GM18858 (cell line): Measurements from ENCODE around the gene GRK6.

Experiments
- ATAC-seq: cut with Tn5 transposase; IDR thresholded peaks from one replicate; pipeline ENCODE4 v1.9.1; 2021; ENCODE audit not compliant: unreplicated experiment

Gene GRK6

DNA sequence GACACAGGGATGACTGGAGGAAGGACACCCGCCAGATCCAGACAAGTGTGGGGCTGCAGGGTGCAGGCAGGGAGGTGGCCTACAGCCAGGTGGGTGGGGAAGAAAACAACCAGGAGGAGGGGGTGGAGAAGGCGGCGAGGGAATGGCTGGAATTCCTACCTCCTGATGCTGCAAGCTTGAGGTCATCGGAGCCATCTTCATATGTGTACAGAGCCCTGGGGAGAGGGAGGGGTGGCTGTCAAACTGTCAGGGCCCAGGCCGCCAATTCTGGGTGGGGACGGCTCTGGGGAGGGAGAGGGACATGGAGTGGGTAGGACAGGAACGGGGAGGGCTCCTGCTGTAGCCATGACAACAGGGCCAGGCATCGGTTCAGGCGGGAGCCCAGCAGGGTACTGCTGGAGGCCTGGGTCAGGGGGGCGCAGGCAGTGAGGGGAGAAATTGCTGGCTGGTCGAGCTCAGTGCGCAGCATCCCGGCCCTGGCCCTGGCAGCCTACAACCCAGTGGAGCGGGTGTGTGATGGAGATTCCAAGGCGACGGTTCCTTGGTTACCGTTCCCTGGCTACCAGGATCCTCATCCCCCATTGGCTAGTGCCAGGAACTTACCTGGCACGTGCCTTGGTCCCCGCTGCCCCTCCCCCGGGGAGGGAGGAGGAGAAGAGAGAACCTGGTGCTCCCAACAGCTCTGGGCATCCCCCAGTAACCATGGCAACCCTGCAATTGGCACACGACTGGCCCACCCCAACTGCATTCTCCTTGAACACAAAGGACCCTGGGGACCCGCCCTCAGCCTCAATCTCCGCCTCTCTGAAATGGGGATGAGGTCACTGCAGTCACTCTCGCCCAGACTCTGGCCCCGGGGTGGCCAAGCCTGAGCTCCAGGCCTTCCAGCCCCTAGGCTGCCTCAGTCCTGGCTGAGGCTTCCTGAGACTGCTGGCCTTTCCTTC, 42.5 kb downstream of the GRK6 start:
- ATAC-seq = no peak

DNA sequence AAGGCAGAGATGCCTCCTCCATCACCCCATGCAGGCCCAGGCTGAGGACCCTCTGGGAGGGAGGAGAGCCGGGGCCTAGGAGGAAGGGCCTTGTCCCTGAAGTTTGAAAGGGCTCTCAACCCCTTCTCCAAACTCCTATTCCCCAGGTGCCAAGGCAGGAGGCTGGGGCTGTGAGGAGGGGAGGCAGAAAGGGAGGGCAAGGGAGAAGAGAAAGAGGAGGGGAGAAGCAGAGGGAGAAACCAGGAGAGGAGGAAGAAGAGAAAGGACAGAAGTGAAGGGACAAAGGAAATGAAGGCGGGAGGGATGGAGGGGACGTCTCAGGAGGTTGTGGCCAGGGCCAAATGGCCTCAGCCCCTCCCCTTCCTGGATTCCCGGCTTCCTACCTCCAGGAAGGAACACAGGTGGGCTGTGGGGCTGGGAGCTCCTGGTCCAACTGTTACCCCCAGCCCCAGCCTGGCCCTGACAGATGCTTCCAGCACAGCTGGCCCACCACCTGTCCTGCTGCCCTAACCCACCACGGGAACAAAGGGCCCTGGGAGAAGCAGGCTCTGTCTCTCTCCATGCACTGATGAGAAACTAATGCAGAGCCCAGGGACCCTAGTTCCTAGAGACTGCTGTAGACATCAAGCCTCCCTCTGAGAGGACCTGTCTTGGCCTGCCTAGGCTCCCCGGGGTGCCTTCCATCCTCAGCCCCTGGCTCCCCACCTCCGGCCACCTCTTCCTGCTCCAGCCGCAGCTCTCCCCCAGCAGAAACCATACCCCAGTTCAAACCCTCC, 43.5 kb downstream of the GRK6 start:
- ATAC-seq = no peak

DNA sequence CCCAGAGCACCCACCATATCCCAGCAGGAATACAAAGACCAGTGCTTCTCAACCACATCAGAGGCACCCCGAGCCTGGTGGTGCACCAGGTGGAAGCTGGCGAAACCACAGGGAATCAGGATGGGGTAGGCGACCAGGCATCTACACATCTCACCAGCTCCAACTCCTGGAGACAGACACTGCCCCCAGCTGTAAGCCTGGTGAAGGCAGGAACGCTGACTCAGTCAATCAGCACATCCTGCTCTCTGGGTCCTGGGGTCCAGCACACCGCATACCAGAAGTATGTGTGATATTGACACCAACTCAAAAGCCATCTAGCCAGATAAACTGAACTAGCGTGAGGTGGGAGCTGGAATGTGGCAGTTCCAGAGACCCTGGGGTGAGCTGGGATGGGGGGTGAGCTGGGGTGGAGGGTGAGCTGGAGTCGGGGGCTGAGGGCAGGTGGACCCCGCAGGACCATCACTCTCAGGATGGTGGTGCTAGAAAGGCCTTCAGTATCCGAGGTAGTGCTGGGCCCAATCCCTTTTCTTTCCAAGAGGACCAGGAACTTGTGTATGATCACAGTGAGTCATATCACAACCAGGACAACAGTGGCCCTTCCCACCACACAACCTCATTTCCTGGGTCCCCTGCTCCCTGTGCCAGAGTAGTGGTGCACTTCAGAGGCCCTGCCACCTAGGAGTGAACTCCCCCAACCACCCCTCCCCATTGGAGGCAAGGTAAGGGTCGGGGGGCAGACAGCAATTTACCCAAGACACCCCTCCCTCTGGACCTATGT, 44.5 kb downstream of the GRK6 start:
- no peak for ATAC-seq

GRCh38 chr5:177471610-177472356, 45.3 kb downstream of the GRK6 start:
- no peak for ATAC-seq

DNA sequence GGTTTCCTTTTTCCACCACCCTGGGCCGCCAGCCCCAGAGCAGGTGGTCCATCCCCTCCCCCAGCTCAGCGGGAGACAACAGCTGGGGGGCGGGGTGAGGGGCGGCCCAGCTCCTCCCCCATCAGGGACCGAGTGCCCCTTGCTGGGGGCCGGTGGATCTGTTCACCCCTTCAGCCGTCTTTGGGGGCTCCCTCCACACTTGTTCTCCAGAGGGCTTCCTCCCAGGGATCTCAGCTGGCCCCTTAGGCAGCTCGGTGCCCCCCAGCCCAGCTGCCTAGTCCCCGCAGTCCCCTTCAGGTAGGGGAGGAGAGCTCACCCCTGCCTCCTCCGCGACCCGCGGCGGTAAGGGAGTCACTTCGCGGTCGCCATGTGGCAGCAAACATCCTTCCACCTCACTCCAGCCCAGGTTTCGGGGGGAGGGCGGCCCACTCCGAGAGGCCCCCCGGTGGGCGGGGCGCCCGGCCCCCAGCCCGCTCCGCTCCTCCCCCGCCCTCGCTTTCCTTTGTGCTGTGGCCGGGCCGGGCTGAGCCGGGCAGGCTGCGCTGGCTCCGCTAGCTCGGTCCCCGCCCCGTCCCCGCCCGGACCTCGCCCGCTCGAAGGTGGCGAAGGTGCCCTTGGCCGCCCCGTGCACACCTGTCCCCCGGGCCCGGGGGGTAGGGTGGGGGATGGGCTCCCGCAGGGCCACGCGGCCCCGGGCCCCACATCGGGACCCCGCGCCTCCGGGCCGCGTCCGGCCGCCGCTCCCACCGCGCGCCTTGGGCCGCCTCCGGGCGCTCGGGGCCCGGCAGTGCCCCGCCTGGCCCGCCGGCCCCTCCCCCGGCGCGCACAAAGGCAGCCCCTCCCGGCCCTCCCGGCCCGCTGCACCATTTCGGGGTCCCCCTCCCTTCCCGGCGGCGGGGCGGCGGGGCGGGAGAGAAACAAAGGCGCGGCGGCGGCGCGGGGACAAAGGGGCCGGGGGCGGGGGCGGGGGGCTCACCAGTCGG, 46.3 kb downstream of the GRK6 start:
- ATAC-seq = no peak

DNA sequence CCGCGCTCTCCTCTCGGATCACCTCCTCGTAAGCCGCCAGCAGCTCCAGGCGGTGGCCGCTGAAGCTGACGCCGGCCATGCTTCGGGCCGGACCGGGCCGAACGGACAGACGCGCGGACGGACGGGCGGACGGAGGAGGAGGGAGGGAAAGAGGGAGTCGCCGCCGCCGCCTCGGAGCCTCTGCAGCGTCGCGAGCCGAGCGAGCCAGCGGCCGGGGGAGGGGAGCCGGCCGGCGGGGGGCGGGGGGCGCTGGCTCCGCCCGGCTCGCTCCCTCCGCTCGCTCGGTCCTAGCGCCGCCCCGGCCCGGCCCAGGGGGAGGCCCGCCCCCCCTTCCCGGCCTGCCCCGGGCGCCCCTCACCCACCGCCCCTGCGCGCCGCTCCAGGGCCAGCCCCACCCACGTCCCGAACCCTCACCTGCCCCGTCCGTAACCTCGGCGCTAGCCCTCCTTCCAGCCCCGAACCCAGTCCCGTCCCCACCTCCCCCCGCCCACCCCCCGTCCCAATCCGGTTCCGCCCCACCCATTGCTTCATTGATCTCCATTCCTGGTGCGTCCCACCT, 47.0 kb downstream of the GRK6 start, which contains the start of gene DBN1:
Gene DBN1, minus strand, starts transcription at position 192 of the 559 bp plus-strand sequence. Its CDS starts 113 bp downstream, at position 79.
- no peak for ATAC-seq

DNA sequence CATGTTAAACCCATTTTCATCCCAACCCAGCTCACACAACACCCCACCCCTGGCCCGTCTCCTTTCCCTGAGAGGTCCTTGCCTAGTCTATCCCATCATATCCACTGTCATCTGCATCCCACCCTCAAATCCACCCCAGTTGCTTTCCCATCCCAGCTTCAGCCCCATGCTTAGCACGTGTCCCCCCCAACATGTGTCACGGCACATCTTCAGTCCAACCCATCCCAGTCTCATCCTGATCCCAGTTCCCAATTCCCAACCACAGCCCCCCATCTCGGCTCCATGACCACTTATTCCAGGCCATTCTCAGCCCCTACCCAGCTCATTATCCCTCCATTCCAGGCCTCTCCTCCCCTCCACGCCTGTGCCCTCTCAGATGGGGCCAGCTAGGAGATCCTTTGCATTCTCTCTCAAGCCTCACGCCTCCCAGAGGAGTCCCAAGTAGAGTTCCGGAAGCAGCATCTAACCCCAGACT, 47.6 kb downstream of the GRK6 start:
- no peak for ATAC-seq

- ATAC-seq = no peak
Measured at GRCh38 chr5:177474846-177475562, 48.5 kb downstream of the GRK6 start.

GRCh38 chr5:177475563-177476427, 49.3 kb downstream of the GRK6 start:
- no peak for ATAC-seq

DNA sequence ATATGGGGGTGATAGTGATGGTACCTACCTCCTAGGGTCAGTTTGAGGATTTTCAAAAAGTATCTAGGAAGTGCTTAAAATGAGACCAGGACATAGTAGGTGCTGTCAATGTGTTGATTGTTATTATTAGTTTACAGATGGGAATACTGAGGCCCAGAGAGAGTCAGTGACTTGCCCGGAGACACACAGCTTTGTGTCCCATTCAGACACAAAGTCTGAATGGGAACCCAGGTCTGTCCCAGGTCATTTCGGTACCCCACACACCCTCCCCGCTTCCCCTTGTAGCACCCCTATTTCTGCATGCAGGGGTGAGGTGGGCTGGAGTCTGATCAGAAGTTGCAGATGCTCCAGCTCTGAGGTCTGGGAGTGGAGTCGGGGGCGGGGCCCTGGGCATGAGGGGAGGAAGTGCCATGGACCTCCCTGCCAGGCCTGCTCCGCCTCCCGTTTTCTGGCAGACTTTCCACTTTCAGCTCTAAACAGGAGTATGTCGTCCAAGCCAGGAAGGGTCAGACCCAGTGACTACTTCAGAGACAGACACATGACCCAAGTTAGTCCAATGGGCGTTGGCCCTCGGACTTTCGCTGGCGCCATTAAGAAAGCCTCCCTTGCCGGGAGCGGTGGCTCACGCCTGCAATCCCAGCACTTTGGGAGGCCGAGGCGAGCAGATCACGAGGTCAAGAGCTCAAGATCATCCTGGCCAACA, 50.2 kb downstream of the GRK6 start:
- no peak for ATAC-seq

DNA sequence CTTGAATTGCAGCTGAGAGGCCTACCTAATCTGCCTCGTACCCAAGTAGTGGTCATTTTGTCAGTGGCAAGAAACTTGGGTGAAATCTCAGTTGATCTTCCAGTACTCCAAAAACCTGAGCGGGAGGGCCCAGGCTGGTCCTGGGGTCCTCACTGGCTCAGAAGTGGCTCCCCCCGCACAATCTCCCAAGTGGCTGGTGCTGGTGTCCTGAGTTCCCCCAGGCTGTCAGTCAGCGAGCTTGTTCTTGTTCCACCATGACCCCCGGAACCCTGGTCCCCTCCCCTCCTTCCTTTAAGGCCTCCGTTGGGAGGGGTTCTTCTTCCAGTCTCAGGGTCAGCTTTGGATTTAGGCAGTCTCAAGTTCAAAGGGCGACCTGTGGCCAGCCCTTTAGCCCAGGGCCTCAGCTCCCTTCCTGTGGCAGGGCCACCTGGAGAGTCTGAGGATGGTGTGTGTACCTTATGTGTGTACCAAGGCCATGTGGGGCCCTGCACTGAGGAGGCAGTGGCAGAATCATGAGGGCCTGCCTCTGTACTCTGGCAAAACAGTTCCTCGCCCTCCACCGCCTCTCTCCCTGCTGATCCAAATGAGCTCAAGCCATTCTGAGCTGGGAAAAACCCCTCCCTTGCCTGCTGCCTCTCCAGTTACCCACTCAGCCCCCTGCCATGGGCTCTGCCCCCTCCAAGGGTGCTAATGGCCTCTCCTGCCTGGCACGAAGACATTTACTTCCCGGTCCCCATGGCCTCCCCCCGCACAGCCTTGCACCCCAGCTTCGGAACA, 51.4 kb downstream of the GRK6 start:
- no peak for ATAC-seq

GRCh38 chr5:177478711-177479646, 52.5 kb downstream of the GRK6 start:
- no peak for ATAC-seq

DNA sequence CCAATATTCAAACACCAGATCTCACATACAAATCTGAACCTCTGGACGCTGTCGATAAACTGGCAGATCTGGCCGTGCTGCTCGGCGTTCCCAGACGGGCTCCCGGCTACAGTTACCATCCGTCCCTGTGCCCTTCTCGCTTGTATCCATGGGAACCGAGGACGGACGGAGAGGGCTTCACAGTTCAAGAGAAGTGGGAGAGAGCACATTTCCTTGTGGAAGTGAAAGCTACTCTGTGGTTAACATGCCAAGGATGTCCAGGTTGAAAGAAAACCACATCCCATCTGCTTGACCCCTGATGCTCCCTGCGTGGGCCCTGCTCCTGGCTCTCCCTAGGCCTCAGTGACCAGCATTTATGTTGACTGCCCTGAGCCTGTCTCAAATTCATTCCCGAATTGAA, 53.3 kb downstream of the GRK6 start:
- ATAC-seq = no peak

- ATAC-seq = no peak
Measured at GRCh38 chr5:177482359-177482795, 55.9 kb downstream of the GRK6 start.

DNA sequence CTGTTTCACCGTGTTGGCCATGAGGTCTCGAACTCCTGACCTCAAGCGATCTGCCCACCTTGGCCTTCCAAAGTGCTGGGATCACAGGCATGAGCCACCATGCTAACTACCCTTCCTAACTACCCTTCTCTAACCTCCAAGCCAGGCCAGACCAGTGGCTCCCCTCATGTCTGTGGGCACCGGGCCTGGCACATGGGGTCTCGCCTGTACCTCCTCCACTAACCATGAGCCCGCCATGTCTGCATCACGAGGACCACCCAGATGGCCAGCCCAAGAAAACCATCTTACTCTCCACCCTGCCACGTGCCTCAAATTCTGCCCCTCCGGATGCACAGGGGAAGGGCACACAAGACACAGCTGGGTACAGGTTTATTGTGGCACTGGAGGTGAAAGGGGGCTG, 56.6 kb downstream of the GRK6 start:
- no peak for ATAC-seq
